Panc1 (cell line): Measurements from ENCODE around the gene NTRK3. TPM values are rescaled to one million over a fixed set of nuclear protein-coding genes. Genes with fewer than 3 reads are reported as not detected.

Experiments
- ATAC-seq: fragments of 200-7000 bp; cut with Tn5 transposase; 2 replicates; pipeline ENCODE4 v1.9.1; 2020; ENCODE audit warnings: mild to moderate bottlenecking, moderate library complexity
- BruUV-seq: library from RNA; stranded (reverse); fragments of 400-500 nt; replicated peaks from 2 replicates; lab custom pipeline; 2021; lab: Mats Ljungman, UMichigan
- CTCF ChIA-PET: fragments of 300-600 bp; sonication (Branson Sonifier 250); formaldehyde crosslinking; loops from one replicate; lab custom pipeline; 2022; ENCODE audit warnings: antibody characterized with exemption; lab: Charles Lee
- POLR2A ChIA-PET: fragments of 300-600 bp; sonication (Branson Sonifier 250); formaldehyde crosslinking; loops from one replicate; lab custom pipeline; 2022; ENCODE audit warnings: antibody characterized with exemption; lab: Charles Lee
- DNase-seq: peaks from one replicate; pipeline ENCODE4 v3.0.0-alpha.2; 2010; ENCODE audit warnings: low read depth, low spot score
- H3K27ac ChIP-seq: 2 replicates; pipeline ENCODE4 v1.5.1; 2011; ENCODE audit warnings: mild to moderate bottlenecking, low read length, inconsistent platforms
- H3K27me3 ChIP-seq: fragments of 200-500 bp; sonication (Bioruptor generic); 2 replicates; pipeline ENCODE4 v1.6.0; 2014; ENCODE audit warnings: low read length, inconsistent platforms; ENCODE audit not compliant: control insufficient read depth, insufficient read depth
- H3K36me3 ChIP-seq: fragments of 200-500 bp; sonication (Bioruptor generic); 2 replicates; pipeline ENCODE4 v1.5.1; 2014; ENCODE audit warnings: inconsistent platforms, mild to moderate bottlenecking, low read length, moderate library complexity; ENCODE audit not compliant: control insufficient read depth, insufficient read depth
- H3K4me1 ChIP-seq: 2 replicates; pipeline ENCODE4 v1.5.1; 2011; ENCODE audit warnings: inconsistent platforms, mild to moderate bottlenecking, low read length, moderate library complexity; ENCODE audit not compliant: control insufficient read depth, insufficient read depth
- H3K4me3 ChIP-seq, 2 experiments: 2 replicates each; pipeline ENCODE4 v1.5.1; 2011 to 2012; ENCODE audit warnings: low read depth in 2 of 2, low read length in 2 of 2, mild to moderate bottlenecking in 2 of 2, inconsistent platforms in 1 of 2, moderate library complexity in 1 of 2
- H3K9me3 ChIP-seq: fragments of 200-500 bp; sonication (Bioruptor generic); 2 replicates; pipeline ENCODE4 v1.5.1; 2014; ENCODE audit warnings: low read depth, mild to moderate bottlenecking, inconsistent platforms, low read length, moderate library complexity; ENCODE audit not compliant: control insufficient read depth, insufficient read depth
- POLR2AphosphoS5 ChIP-seq: IDR thresholded peaks from 2 replicates; pipeline ENCODE4 v1.6.1; 2012; ENCODE audit warnings: mild to moderate bottlenecking, low read depth, low read length, moderate library complexity
- SIN3A ChIP-seq: IDR thresholded peaks from 2 replicates; pipeline ENCODE4 v1.6.1; 2012; ENCODE audit warnings: low read depth, mild to moderate bottlenecking, low read length, moderate library complexity, borderline replicate concordance; ENCODE audit not compliant: insufficient read depth
- TCF7L2 ChIP-seq: IDR thresholded peaks from 2 replicates; pipeline ENCODE4 v1.6.1; 2011; ENCODE audit warnings: mild to moderate bottlenecking, low read depth, low read length, inconsistent platforms
- in situ Hi-C: cut with HindIII; loops from 2 replicates; pipeline ENCODE4 v1.10.0; 2016; ENCODE audit warnings: low sequenced_read_pairs, low pct_unique_long_range_greater_than_20kb
- intact Hi-C: fragments of 100-400 bp; cut with micrococcal nuclease; formaldehyde crosslinking; loops from one replicate; pipeline ENCODE4 v1.10.0; 2022; ENCODE audit not compliant: unreplicated experiment
- total RNA-seq: library from RNA; stranded (reverse); gene quantifications from one replicate; pipeline ENCODE4 v1.2.1, GENCODE V29; 2021; ENCODE audit not compliant: unreplicated experiment
- TF ChIP-seq, protein P1 (sequence below): fragments of 450-650 bp; IDR thresholded peaks from 2 replicates; pipeline ENCODE4 v1.5.1; 2017; ENCODE audit warnings: mild to moderate bottlenecking
- TF ChIP-seq, protein P2 (sequence below), 2 experiments: IDR thresholded peaks; 2 replicates each; pipeline ENCODE4 v1.6.1; 2011 to 2012; ENCODE audit warnings: low read depth in 2 of 2, control low read depth in 1 of 2, low read length in 1 of 2, mild to moderate bottlenecking in 1 of 2, moderate library complexity in 1 of 2; ENCODE audit not compliant: insufficient read depth in 1 of 2

Gene NTRK3
- total RNA-seq, 1 experiment from 2014 or later: not detected

DNA sequence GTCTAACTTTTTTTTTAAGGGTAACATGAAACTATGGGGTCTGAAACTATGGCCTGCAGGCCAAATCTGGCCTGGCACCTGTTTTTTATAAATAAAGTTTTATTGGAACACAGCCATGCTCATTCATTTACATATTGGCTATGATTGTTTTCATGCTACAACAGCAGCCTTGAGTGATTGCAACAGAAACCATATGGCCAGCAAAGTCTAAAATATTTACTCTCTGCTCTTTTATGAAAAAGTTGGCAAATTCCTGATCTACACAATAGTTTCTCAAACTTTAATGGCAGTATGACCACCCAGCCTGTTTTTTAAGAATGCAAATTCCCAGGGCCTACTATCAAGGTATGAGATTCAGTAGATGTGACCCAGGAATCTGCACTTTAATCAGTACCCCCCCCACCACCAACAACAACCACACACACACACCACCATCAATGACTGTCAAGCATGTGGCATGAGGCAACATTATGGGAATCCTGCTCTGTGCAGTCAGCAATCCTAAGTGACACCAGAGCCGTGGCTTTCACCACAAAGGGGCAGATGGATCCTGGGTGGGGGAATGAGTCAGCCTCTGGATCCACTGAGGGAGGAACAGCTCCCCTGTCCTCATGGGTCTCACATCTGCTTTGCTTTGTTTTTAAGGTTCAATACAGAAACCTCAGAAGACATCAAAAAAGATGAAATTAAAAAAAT lies 142.8 kb downstream of the NTRK3 start:
- H3K9me3 ChIP-seq: no peaks in the 10 kb centered on the region
- no peak for DNase-seq
- H3K27me3 ChIP-seq: 0 out of 2 replicates have a peak, but pooled peaks cover 2% of the 10 kb centered on the region
- no peaks in the 10 kb centered on the region for H3K4me1 ChIP-seq
- H3K36me3 ChIP-seq: no peaks in the 10 kb centered on the region
- intact Hi-C loops: no loop called here
- BruUV-seq: no TSS peak
- H3K4me3 ChIP-seq: no peak overlapping the region
- no peak overlapping the region for H3K27ac ChIP-seq
- no peak for TF ChIP-seq POLR2AphosphoS5
- no peak for TF ChIP-seq SIN3A
- TF ChIP-seq, protein P1, sequence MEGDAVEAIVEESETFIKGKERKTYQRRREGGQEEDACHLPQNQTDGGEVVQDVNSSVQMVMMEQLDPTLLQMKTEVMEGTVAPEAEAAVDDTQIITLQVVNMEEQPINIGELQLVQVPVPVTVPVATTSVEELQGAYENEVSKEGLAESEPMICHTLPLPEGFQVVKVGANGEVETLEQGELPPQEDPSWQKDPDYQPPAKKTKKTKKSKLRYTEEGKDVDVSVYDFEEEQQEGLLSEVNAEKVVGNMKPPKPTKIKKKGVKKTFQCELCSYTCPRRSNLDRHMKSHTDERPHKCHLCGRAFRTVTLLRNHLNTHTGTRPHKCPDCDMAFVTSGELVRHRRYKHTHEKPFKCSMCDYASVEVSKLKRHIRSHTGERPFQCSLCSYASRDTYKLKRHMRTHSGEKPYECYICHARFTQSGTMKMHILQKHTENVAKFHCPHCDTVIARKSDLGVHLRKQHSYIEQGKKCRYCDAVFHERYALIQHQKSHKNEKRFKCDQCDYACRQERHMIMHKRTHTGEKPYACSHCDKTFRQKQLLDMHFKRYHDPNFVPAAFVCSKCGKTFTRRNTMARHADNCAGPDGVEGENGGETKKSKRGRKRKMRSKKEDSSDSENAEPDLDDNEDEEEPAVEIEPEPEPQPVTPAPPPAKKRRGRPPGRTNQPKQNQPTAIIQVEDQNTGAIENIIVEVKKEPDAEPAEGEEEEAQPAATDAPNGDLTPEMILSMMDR: no peak
- TF ChIP-seq, protein P2, sequence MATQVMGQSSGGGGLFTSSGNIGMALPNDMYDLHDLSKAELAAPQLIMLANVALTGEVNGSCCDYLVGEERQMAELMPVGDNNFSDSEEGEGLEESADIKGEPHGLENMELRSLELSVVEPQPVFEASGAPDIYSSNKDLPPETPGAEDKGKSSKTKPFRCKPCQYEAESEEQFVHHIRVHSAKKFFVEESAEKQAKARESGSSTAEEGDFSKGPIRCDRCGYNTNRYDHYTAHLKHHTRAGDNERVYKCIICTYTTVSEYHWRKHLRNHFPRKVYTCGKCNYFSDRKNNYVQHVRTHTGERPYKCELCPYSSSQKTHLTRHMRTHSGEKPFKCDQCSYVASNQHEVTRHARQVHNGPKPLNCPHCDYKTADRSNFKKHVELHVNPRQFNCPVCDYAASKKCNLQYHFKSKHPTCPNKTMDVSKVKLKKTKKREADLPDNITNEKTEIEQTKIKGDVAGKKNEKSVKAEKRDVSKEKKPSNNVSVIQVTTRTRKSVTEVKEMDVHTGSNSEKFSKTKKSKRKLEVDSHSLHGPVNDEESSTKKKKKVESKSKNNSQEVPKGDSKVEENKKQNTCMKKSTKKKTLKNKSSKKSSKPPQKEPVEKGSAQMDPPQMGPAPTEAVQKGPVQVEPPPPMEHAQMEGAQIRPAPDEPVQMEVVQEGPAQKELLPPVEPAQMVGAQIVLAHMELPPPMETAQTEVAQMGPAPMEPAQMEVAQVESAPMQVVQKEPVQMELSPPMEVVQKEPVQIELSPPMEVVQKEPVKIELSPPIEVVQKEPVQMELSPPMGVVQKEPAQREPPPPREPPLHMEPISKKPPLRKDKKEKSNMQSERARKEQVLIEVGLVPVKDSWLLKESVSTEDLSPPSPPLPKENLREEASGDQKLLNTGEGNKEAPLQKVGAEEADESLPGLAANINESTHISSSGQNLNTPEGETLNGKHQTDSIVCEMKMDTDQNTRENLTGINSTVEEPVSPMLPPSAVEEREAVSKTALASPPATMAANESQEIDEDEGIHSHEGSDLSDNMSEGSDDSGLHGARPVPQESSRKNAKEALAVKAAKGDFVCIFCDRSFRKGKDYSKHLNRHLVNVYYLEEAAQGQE (IDR thresholded peaks at IDR 0.05; ENCODE audit: insufficient read depth in 1 of 2, low read depth in 2 of 2, low read length in 1 of 2): no peak
- no peak for TF ChIP-seq TCF7L2
- in situ Hi-C loops: no loop called here
- no peak for ATAC-seq
- ChIA-PET CTCF (no interaction called here), POLR2A (no interaction called here)

DNA sequence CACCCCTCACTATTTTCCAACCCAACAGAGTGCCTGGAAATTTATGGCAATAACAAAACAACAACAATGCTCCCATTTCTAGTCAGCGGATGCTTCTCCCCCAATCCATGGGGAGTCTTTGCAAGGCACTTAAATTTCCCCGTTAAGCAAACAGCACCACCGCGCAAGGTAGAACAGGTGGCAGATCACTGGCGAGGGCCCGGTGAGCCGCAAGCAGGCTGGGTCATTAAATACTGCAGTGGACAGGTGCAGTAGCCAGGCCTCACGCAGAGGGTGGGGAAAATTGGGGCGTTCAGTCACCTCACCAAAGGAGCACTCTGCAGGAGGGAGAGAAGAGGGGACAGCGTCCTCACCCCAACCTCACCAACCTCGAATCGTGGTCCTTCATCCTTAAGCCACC lies 147.5 kb downstream of the NTRK3 start:
- CTCF ChIA-PET: no interaction called here
- no peak for ATAC-seq
- intact Hi-C loops: no loop called here

More for the DNA sequence above, 147.5 kb downstream of the NTRK3 start:
- BruUV-seq: no TSS peak
- Histone ChIP-seq H3K36me3 (no peaks in the 10 kb centered on the region), H3K4me3 (no peak overlapping the region), H3K27me3 (no peaks in the 10 kb centered on the region), H3K4me1 (no peaks in the 10 kb centered on the region), H3K27ac (no peak overlapping the region), H3K9me3 (no peaks in the 10 kb centered on the region)
- POLR2A ChIA-PET: no interaction called here
- no peak for TF ChIP-seq TCF7L2
- no peak for TF ChIP-seq SIN3A
- TF ChIP-seq, protein P1: no peak
- no peak for DNase-seq
- in situ Hi-C loops: no loop called here
